Measurements from ENCODE around the gene ZKSCAN1.

GRCh38 chr7:100064162-100064561 lies 48.8 kb downstream of the ZKSCAN1 start:
- TF ChIP-seq EP300 (IDR thresholded peaks at IDR 0.05; ENCODE audit: borderline replicate concordance) = no peak
- TF ChIP-seq TCF12 (IDR thresholded peaks at IDR 0.05; ENCODE audit: low read depth) = no peak
- no peak for TF ChIP-seq YY1 (IDR thresholded peaks at IDR 0.05; ENCODE audit: low read depth)
- TF ChIP-seq REST (IDR thresholded peaks at IDR 0.05; ENCODE audit: low read depth) = no peak

Measured in Ishikawa (cell line).